HL-60 (cell line): ENCODE results near the gene DIDO1.

Source experiments
- POLR2AphosphoS5 ChIP-seq: IDR thresholded peaks from 2 replicates; pipeline ENCODE4 v1.6.1; 2012; ENCODE audit warnings: low read depth
- SPI1 ChIP-seq: IDR thresholded peaks from 2 replicates; pipeline ENCODE4 v1.6.1; 2012; ENCODE audit warnings: low read depth, mild to moderate bottlenecking, borderline replicate concordance
- TF ChIP-seq, protein P1 (sequence below): IDR thresholded peaks from 2 replicates; pipeline ENCODE4 v1.6.1; 2012; ENCODE audit warnings: low read depth; ENCODE audit not compliant: insufficient replicate concordance
- TF ChIP-seq, protein P2 (sequence below): IDR thresholded peaks from one replicate; pipeline ENCODE4 v1.5.1; 2011; ENCODE audit warnings: low read length, control low read depth, inconsistent platforms; ENCODE audit not compliant: insufficient read depth

DNA sequence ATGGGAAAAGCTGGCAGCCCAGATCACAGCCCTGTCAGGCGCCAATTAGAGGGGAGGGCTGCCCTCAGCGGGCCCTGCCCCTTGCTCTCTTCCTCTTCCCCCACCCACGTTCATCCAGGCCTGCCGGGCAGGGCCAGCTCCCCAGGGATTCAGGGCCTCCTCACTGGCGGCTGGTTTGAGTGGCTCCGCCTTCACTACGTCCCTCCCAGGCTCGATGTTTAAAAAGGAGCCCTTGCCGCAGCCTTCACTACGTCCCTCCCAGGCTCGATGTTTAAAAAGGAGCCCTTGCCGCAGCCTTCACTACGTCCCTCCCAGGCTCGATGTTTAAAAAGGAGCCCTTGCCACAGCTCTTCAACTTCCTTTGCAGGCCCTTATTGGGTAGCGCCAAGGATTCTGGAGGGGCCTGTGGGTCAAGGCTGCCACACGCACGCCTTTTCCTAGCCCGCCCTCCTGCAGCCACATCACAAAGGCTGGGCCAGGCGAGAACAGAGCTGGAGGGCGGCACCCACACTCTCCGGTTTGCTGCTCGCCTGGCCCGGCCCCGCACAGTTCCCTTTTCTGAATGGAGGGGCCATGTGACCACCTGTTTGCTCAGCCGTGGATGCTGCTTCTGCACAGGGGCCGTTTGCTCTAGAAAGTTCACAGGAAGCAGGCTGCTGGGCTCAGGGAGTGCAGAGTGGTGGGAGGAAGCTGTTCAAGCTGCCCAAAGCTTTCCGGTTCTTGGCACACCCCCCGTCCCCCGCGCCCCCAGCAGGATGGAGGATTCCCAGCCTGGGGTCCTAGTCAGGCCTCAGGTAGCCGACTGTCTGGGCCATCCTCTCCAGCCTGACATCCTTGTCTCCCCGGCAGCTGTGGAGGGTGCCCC lies 27.8 kb upstream of the DIDO1 start:
- TF ChIP-seq, protein P1, sequence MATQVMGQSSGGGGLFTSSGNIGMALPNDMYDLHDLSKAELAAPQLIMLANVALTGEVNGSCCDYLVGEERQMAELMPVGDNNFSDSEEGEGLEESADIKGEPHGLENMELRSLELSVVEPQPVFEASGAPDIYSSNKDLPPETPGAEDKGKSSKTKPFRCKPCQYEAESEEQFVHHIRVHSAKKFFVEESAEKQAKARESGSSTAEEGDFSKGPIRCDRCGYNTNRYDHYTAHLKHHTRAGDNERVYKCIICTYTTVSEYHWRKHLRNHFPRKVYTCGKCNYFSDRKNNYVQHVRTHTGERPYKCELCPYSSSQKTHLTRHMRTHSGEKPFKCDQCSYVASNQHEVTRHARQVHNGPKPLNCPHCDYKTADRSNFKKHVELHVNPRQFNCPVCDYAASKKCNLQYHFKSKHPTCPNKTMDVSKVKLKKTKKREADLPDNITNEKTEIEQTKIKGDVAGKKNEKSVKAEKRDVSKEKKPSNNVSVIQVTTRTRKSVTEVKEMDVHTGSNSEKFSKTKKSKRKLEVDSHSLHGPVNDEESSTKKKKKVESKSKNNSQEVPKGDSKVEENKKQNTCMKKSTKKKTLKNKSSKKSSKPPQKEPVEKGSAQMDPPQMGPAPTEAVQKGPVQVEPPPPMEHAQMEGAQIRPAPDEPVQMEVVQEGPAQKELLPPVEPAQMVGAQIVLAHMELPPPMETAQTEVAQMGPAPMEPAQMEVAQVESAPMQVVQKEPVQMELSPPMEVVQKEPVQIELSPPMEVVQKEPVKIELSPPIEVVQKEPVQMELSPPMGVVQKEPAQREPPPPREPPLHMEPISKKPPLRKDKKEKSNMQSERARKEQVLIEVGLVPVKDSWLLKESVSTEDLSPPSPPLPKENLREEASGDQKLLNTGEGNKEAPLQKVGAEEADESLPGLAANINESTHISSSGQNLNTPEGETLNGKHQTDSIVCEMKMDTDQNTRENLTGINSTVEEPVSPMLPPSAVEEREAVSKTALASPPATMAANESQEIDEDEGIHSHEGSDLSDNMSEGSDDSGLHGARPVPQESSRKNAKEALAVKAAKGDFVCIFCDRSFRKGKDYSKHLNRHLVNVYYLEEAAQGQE, result no peak
- TF ChIP-seq, protein P2, sequence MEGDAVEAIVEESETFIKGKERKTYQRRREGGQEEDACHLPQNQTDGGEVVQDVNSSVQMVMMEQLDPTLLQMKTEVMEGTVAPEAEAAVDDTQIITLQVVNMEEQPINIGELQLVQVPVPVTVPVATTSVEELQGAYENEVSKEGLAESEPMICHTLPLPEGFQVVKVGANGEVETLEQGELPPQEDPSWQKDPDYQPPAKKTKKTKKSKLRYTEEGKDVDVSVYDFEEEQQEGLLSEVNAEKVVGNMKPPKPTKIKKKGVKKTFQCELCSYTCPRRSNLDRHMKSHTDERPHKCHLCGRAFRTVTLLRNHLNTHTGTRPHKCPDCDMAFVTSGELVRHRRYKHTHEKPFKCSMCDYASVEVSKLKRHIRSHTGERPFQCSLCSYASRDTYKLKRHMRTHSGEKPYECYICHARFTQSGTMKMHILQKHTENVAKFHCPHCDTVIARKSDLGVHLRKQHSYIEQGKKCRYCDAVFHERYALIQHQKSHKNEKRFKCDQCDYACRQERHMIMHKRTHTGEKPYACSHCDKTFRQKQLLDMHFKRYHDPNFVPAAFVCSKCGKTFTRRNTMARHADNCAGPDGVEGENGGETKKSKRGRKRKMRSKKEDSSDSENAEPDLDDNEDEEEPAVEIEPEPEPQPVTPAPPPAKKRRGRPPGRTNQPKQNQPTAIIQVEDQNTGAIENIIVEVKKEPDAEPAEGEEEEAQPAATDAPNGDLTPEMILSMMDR, result no peak
- peak; percentile 81 for TF ChIP-seq POLR2AphosphoS5
- peak; percentile 98 for TF ChIP-seq SPI1
